SKM-1 (cell line): Measurements from ENCODE around the gene NXF1.
"Not testable (repeated sequence)": the region's sequence is repeated elsewhere in the genome, so short reads cannot be mapped to it uniquely, and the experiment has no call there.

Experiments
- DNase-seq: peaks from one replicate; lab custom pipeline; 2025; ENCODE audit not compliant: unreplicated experiment; lab: John Stamatoyannopoulos, UW

The NXF1 gene

GRCh38 chr11:62788991-62789390, 16.2 kb downstream of the NXF1 start:
- no peak for DNase-seq

DNA sequence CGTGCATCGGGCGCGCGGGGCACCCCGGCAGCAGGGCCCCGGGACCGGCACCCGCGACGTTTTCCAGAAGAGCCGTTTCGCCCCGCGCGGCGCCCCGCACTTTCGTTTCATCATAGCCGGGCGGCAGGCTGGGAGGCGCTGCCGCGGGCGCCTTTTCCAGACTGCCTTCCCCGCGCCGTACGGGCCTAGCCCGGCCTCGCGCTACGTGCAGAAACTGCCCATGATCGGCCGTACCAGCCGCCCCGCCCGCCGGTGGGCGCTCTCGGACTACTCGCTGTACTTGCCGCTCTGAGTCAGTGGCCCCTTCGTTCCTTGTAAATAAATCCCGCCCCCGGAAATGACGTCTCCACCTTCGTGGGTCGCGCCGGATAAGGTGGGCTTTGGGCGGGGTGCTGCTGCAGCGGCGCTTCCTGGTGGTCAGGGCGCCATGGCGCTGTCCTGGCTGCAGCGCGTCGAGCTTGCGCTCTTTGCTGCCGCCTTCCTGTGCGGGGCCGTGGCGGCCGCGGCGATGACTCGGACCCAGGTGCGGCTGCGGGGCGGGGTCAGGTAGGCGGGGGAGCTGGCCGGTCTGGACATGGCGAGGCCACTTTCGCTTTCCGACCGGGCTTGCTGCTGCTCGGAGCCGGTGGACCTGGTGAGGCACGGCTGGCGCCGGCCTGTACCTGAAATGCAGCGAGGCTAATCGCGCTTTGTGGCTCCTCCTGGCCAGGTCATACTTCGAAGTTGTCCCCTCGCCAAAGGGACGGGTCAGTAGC, 18.1 kb downstream of the NXF1 start, which contains the start of gene TMEM179B:
TSS of gene TMEM179B (plus strand) at position 398 of the 755 bp plus-strand sequence. CDS start at position 428, 30 bp downstream.
- peak; percentile 97 for DNase-seq

- DNase-seq: peak; percentile 66
Observed at GRCh38 chr11:62786318-62787004, 18.8 kb downstream of the NXF1 start.

- DNase-seq: no peak
Observed at GRCh38 chr11:62782753-62783152, 22.5 kb downstream of the NXF1 start.

GRCh38 chr11:62778441-62778840, 26.8 kb downstream of the NXF1 start:
- no peak for DNase-seq

DNA sequence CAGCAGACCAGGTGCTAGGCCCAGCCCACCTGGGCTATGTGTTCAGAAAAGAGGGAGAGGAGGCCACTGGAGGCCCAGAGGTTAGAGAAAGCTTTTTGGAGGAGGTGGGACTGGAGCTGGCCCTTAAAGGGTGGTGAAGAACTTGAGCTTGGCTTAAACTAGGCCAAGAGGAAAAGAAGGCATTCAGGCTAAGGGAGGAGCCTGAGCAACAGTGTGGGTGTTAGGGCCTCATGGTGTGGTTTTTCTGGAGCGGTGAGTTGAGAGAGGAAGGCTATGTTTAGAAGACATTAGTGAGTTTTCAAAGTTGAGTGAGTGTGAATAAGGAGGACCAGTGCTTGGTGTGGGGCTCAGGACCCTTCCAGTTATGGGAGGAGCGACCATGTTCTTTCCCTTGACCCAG, 27.9 kb downstream of the NXF1 start:
- DNase-seq: no peak

- DNase-seq: no peak
Observed at GRCh38 chr11:62775646-62776045, 29.6 kb downstream of the NXF1 start.

DNA sequence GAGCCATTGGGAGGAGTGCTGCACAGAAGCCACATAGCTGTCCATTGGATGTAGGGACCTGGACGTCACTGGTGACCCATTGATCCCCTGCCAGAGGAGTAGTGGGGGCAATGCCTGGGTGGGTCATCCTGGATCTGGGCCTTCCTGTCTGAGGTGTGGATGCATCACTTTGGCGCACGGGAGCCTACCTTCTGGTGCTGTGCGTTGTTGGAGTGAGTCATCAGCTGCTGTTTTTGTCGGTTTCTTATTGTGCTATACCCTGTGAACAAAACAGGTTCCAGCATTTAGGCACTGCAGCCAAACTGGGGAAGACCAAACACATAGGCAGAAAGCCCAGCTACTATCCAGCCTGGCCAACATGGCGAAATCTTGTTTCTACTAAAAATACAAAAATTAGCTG, 30.8 kb downstream of the NXF1 start:
- no peak for DNase-seq

GRCh38 chr11:62771144-62772021, 33.9 kb downstream of the NXF1 start, which contains the start of gene TAF6L:
Gene TAF6L (plus strand): TSS chr11:62771396. CDS start chr11:62775784, 4,388 bp downstream.
- peak; percentile 96 for DNase-seq

- DNase-seq: no peak
Observed at GRCh38 chr11:62770778-62771143, 34.5 kb downstream of the NXF1 start.

DNA sequence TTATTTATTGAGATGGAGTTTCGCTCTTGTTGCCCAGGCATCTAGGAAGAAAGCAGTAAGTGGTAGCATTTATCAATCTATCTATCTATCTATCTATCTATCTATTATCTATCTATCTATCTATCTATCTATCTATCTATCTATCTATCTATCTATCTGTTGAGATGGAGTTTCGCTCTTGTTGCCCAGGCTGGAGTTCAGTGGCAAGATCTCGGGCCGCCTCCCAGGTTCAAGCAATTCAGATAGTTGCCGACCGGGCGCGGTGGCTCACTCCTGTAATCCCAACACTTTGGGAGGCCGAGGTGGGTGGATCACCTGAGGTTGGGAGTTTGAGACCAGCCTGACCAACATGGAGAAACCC, 44.4 kb downstream of the NXF1 start:
- not testable (repeated sequence) for DNase-seq

DNA sequence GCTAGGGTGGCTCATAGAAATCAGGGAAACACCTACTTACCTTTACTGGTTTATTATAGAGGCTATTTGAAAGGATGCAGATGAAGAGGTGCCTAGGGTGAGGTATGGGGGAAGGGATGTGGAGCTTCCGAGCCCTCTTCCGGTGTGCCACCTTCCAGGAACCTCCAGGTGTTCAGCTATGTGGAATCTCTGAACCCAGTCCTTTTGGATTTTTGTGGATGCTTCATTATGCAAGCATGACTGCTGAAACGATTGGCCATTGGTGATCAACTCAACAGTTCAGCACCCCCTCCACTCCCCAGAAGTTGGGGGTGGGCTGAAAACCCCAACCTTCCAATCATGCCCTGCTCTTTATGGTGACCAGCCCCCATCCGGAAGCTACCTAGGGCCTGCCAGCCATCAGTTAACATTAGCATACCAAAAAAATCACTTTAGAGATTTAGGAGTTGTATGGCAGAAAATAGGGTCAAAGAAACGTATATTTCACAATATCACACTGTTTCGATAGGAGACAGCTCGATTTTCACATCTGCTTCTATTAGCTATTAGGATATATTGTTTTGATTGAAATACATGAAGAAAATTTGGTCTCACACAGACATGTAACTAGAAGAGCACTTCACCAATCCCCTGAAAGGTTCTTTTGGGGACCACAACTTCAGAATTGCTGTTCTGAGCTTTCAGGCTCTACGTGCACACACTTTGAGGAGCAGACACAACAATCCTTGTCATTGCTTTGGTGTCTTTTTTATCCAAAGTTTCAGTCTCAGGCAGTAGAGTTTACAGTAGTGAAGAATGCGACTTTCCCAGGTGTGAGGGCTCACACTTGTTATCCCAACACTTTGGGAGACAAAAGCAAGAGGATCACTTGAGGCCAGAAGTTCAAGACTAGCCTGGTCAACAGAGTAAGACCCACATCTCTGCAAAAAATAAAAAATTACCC, 47.1 kb downstream of the NXF1 start:
- no peak for DNase-seq

DNA sequence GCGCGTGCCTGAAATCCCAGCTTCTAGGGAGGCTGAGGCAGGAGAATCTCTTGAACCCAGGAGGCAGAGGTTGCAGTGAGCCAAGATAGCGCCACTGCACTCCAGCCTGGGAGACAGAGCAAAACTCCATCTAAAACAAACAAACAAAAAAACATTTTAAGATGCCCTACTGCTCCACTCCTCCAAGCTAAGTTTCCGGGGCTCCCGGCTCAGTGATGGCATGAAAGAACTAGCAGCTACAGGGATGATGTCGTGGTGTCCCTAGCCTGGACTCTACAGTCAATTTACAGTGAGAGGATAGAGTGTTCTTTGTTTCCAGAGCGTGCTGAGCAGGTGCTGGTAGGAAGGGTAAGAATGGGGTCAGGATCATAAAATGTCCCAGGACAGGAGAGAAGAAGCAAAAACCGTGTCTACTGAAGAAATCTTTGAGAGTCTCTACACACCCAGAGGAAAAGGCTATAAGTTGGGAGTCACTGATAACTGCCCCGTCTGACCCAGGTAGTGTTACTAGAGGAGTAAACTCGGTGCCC, 50.1 kb downstream of the NXF1 start:
- no peak for DNase-seq

DNA sequence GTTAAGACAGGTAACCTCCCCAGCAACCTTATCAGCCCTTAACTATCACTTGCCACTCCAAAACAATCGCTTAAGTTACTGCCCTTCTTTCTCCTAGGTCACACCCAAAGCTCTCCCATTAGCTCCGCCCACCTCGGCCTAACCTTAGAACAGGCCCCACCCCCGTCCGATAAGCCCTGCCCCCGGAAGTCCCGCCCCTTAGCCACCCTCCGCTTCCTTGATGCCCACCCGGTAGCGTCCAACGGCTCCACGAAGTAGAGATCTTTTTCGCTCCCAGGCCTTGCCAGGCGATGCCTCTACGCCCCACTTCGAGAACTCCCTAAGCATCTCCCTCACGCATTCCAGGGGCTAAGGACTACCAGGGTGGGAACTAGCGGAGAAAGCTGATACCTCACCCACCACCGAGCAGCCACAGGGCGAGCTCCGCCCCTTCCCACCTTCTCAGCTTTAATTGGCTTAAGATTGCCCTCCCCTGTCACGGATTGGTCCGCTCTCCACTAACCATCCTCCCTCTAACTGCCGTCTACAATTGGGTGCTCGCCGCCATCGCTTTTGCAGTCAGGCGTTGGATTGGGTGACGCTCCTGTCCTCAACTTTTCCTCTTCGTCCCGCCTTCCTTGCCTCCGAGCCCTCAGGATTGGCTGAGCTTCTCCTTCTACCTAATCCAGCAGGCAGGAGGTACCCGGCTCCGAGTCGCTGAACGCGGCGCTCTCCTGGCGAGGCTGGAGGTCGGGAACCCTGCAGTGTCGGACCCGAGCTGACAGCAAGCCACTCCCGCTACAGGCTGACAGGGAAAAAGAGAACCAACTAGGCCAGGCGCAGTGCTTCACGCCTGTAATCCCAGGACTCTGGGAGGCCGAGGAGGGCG, 51.3 kb downstream of the NXF1 start, which contains the start of gene ZBTB3:
TSS of gene ZBTB3 (minus strand) at position 425 of the 868 bp plus-strand sequence. CDS start 496 bp downstream, outside the sequence.
- DNase-seq: peak; percentile 99

GRCh38 chr11:62752994-62753735, 52.1 kb downstream of the NXF1 start:
- DNase-seq: no peak

DNA sequence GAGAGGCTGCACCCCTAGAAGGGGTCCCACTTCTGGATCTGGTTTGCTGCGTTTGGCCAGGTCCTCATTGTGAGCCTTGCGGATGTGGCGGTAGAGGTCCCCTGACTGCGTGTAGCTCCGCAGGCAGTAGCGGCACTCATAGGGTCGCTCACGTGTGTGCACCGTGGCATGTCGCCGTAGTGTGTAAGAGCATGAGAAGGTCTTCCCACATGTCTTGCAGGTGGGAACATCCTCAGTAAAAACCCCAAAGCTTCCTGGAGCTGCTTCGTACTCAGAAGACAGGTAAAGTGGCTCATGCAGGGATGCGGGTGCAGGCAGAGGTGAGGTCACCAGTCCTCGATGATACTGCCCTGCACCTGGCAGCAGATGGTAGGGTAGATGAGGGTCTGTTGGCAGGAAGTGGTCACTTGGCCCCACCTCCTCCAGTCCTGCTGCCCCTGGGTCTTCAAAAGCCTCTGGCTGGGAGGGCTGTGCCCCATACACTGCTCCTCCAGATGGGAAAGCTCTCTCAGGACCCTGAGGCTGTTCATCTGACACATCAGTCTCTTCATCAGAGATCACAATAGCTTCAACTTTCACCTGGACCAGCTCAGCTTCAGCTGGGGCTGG, 53.0 kb downstream of the NXF1 start:
- no peak for DNase-seq

DNA sequence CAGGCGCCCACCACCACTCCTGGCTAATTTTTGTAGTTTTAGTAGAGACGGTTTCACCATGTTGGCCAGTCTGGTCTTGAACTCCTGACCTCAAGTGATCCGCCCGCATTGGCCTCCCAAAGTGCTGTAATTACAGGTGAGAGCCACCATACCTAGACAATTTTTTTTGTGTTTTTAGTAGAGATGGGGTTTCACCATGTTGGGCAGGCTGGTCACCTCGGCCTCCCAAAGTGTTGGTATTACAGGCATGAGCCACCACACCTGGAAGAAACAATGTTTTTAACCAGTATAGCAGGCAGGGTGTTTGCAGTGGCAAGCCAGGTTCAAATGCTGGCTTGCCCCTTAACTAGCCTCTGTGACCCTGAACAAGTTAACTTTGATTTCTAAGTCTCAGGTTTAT, 55.3 kb downstream of the NXF1 start:
- not testable (repeated sequence) for DNase-seq
